ENCODE data around the gene PSMD8.
A peak's percentile ranks its signal among the peaks of the same experiment; 100 is the strongest.
"Not testable (repeated sequence)": the region's sequence is repeated elsewhere in the genome, so short reads cannot be mapped to it uniquely, and the experiment has no call there.

Gene PSMD8

GRCh38 chr19:38374332-38375097 lies at the start of gene PSMD8:
PSMD8 (plus strand) TSS chr19:38374571; CDS start chr19:38374602, 31 bp downstream.
- peak; percentile 99 for DNase-seq

GRCh38 chr19:38326591-38326990 lies 47.8 kb upstream of the PSMD8 start:
- no peak for DNase-seq

GRCh38 chr19:38329651-38330050 lies 44.7 kb upstream of the PSMD8 start:
- DNase-seq = no peak

- DNase-seq = no peak
Measured at GRCh38 chr19:38331728-38332127, 42.6 kb upstream of the PSMD8 start.

GRCh38 chr19:38333245-38333644 lies 41.1 kb upstream of the PSMD8 start:
- DNase-seq = no peak

GRCh38 chr19:38335949-38336637 lies 38.3 kb upstream of the PSMD8 start:
- peak; percentile 90 for DNase-seq

GRCh38 chr19:38336638-38337359 lies 37.6 kb upstream of the PSMD8 start:
- peak; percentile 93 for DNase-seq

- no peak for DNase-seq
Measured at GRCh38 chr19:38337360-38337653, 37.1 kb upstream of the PSMD8 start.

- not testable (repeated sequence) for DNase-seq
Measured at GRCh38 chr19:38339011-38339410, 35.4 kb upstream of the PSMD8 start.

GRCh38 chr19:38340927-38341326 lies 33.4 kb upstream of the PSMD8 start:
- no peak for DNase-seq

GRCh38 chr19:38346837-38347236 lies 27.5 kb upstream of the PSMD8 start:
- DNase-seq = no peak

- no peak for DNase-seq
Measured at GRCh38 chr19:38350883-38351282, 23.5 kb upstream of the PSMD8 start.

GRCh38 chr19:38351865-38352395 lies 22.4 kb upstream of the PSMD8 start:
- no peak for DNase-seq

GRCh38 chr19:38352611-38353010 lies 21.8 kb upstream of the PSMD8 start:
- DNase-seq = no peak

GRCh38 chr19:38355728-38356725 lies 18.3 kb upstream of the PSMD8 start:
- no peak for DNase-seq

- no peak for DNase-seq
Measured at GRCh38 chr19:38358071-38358470, 16.3 kb upstream of the PSMD8 start.

- no peak for DNase-seq
Measured at GRCh38 chr19:38359242-38360021, 14.9 kb upstream of the PSMD8 start.

GRCh38 chr19:38360351-38360750 lies 14.0 kb upstream of the PSMD8 start:
- no peak for DNase-seq

- no peak for DNase-seq
Measured at GRCh38 chr19:38360839-38361631, 13.3 kb upstream of the PSMD8 start.

GRCh38 chr19:38361633-38362075 lies 12.7 kb upstream of the PSMD8 start:
- peak; percentile 78 for DNase-seq

All from GDM1 (cell line).